Kidney (tissue), 14 donors: ENCODE measurements around the gene EEA1. TPM values are rescaled to one million over a fixed set of nuclear protein-coding genes. Genes with fewer than 3 reads are reported as not detected.

Experiments used
- DNase-seq, 5 donors: peaks; one replicate each; pipeline ENCODE4 v3.0.0-alpha.2; 2013 to 2020
- FAIRE-seq: peaks from 2 replicates; lab custom pipeline; 2012; peaks lifted over from hg19 to GRCh38; lab: Jason Lieb, UNC
- H3K27ac ChIP-seq, 2 donors: one replicate each; pipeline ENCODE4 v1.7.0; 2013; ENCODE audit warnings: low read depth in 2 of 2, low read length in 2 of 2, inconsistent platforms in 1 of 2
- H3K27me3 ChIP-seq: one replicate; pipeline ENCODE4 v1.7.1; 2013; ENCODE audit warnings: low read length, inconsistent platforms; ENCODE audit not compliant: control insufficient read depth, insufficient read depth
- H3K36me3 ChIP-seq, 3 donors: one replicate each; pipeline versions ENCODE4 v1.7.0 to v1.7.1; 2013; ENCODE audit warnings: low read length in 3 of 3, control low read depth in 1 of 3, inconsistent platforms in 1 of 3; ENCODE audit not compliant: insufficient read depth in 3 of 3, control insufficient read depth in 2 of 3
- H3K4me1 ChIP-seq, 3 donors: one replicate each; pipeline versions ENCODE4 v1.7.0 to v1.7.1; 2013; ENCODE audit warnings: low read length in 3 of 3, inconsistent platforms in 1 of 3, low read depth in 1 of 3; ENCODE audit not compliant: control insufficient read depth in 2 of 3, insufficient read depth in 2 of 3
- H3K4me3 ChIP-seq, 3 donors: one replicate each; pipeline versions ENCODE4 v1.7.0 to v1.8.1; 2013; ENCODE audit warnings: low read length in 3 of 3, control low read depth in 1 of 3, inconsistent platforms in 1 of 3
- H3K9ac ChIP-seq, 3 donors: one replicate each; pipeline versions ENCODE4 v1.7.0 to v1.7.1; 2013; ENCODE audit warnings: low read length in 3 of 3, control low read depth in 1 of 3, inconsistent platforms in 1 of 3
- H3K9me3 ChIP-seq, 3 donors: one replicate each; pipeline versions ENCODE4 v1.7.0 to v1.7.1; 2013; ENCODE audit warnings: low read length in 3 of 3, control low read depth in 1 of 3, inconsistent platforms in 1 of 3; ENCODE audit not compliant: control insufficient read depth in 2 of 3, insufficient read depth in 1 of 3
- intact Hi-C: fragments of 100-400 bp; cut with DNase I; formaldehyde crosslinking; loops from one replicate; pipeline ENCODE4 v1.11.1; 2022
- polyA plus RNA-seq: library from polyadenylated mRNA; stranded (reverse); fragments of 350-450 nt; fragmentation: Illumina TruSeq; extraction: RNeasy Lipid Tissue Mini Kit (QIAGEN cat#74804); gene quantifications from one replicate; pipeline ENCODE4 v1.2.3, GENCODE V29; 2014; ENCODE audit warnings: low read depth, low replicate concordance; ENCODE audit not compliant: insufficient read depth
- total RNA-seq: library from RNA; stranded (reverse); fragmentation: NEBNext Ultra II Directional; extraction: Animal tissue kit (Norgen Biotek cat#: 25700); gene quantifications from one replicate; pipeline ENCODE4 v1.2.1, GENCODE V29; 2021
- TF ChIP-seq, protein P1 (sequence below): IDR thresholded peaks from 3 replicates; pipeline ENCODE4 v1.5.1; 2012; ENCODE audit warnings: mild to moderate bottlenecking, moderate library complexity, borderline replicate concordance; ENCODE audit not compliant: insufficient read depth; ENCODE audit errors: extremely low read depth
- donor health status: control.
- donor health status: control.
- donor health status: control.
- donor health status: control.
- donor health status: control.
- donor health status: DM: yes; HTN: yes; CAD: no.
- donor health status: Normal renal cell carcinoma (clear cell type).

The EEA1 gene
- total and polyA plus RNA-seq, 2 donors from 2014 or later = 2.5 to 30.2 TPM

DNA sequence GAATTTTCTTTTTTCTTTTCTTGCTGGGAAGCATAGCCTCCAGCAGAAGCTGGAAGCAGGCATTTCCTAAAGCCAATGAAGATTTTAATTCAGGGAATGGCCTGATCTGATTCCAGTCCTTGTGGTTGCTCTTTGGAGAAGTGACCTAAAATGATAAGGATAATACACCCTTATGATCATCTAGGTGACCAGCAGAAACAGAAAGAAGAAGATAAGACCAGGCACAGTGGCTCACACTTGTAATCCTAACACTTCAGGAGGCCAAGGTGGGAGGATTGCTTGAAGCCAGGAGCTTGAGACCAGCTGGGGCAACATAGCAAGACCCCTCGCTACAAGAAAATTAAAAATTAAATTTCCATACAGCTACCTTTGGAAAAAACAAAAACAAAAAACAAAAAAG, 51.2 kb downstream of the EEA1 start:
- Histone ChIP-seq H3K4me3 (no peak overlapping the region), H3K9me3 (peaks cover 0 to 4% (median 0%) of the 10 kb centered on the region in 3 donors), H3K27ac (no peak overlapping the region), H3K4me1 (no peaks in the 10 kb centered on the region), H3K27me3 (no peaks in the 10 kb centered on the region), H3K9ac (no peak overlapping the region), H3K36me3 (peaks cover 2 to 4% (median 3%) of the 10 kb centered on the region in 3 donors)
- FAIRE-seq = no peak
- intact Hi-C loops = no loop called here
- no peak for DNase-seq
- TF ChIP-seq, protein P1, sequence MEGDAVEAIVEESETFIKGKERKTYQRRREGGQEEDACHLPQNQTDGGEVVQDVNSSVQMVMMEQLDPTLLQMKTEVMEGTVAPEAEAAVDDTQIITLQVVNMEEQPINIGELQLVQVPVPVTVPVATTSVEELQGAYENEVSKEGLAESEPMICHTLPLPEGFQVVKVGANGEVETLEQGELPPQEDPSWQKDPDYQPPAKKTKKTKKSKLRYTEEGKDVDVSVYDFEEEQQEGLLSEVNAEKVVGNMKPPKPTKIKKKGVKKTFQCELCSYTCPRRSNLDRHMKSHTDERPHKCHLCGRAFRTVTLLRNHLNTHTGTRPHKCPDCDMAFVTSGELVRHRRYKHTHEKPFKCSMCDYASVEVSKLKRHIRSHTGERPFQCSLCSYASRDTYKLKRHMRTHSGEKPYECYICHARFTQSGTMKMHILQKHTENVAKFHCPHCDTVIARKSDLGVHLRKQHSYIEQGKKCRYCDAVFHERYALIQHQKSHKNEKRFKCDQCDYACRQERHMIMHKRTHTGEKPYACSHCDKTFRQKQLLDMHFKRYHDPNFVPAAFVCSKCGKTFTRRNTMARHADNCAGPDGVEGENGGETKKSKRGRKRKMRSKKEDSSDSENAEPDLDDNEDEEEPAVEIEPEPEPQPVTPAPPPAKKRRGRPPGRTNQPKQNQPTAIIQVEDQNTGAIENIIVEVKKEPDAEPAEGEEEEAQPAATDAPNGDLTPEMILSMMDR = no peak

DNA sequence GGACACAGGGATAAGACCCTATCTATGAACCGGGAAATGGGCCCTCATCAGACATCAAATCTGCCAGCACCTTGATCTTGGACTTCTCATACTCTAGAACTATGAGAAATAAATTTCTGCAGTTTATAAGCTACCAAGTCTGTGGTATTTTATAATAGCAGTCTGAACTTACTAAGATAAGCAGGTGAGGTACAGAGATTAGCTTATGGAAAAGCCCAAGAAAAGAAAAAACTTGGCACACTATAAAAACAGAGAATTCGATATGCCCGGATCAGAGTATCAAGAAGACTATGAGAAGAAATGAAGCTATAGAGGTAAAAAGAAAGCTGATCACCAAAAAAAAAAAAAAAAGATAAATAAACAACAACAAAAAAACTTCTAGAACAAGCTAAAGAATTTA, 52.6 kb downstream of the EEA1 start:
- no peak for FAIRE-seq
- TF ChIP-seq, protein P1 = no peak
- intact Hi-C loops = no loop called here

DNA sequence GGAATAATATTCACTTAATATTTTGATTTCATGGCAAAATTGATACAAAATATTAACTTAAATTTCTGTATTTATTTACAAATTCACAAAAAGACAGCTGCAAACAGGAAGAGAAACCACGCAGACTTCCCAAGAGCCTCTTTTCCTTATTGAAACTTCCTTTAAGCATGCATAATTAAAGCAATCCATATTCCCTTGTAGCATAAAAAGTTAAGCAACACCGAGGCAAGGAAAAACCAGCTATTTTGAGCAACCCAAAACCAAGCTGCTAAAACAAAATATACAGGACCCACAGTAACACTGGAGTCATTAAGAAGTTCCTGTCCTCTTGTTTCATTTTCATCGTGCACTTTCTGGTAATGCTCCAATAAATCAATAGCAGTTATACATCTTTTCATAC, 58.0 kb downstream of the EEA1 start:
- Histone ChIP-seq H3K9ac (no peak overlapping the region), H3K9me3 (no peaks in the 10 kb centered on the region), H3K4me1 (no peaks in the 10 kb centered on the region), H3K4me3 (no peak overlapping the region), H3K27me3 (no peaks in the 10 kb centered on the region), H3K36me3 (no peaks in the 10 kb centered on the region), H3K27ac (no peak overlapping the region)
- TF ChIP-seq, protein P1 = no peak
- FAIRE-seq (no peak), DNase-seq (no peak)
- intact Hi-C loops = no loop called here

More for the DNA sequence above, 52.6 kb downstream of the EEA1 start:
- no peak overlapping the region for H3K4me3 ChIP-seq
- no peaks in the 10 kb centered on the region for H3K4me1 ChIP-seq
- peaks cover 2 to 4% (median 2%) of the 10 kb centered on the region in 3 donors for H3K36me3 ChIP-seq
- H3K27ac ChIP-seq = no peak overlapping the region
- H3K27me3 ChIP-seq = no peaks in the 10 kb centered on the region
- DNase-seq = no peak
- no peak overlapping the region for H3K9ac ChIP-seq
- H3K9me3 ChIP-seq = peaks cover 0 to 4% (median 0%) of the 10 kb centered on the region in 3 donors

DNA sequence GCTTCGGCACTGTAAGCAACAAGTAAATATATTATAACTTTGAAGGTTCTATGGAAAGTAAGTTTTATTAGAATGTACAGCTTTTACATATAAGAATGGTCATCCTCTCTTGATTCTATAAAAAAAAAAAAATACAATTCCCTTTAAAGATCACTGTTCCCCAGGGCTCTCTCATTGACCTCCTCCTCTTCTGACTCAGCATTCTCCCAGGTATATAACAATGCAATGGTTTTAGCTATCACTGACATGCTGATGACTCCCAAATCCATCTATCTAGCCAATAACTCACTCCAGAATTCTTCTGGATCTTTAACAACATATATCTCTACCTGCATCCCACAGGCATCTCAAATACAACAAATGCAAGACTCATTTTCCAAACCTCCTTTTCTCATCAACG, 62.7 kb downstream of the EEA1 start:
- TF ChIP-seq, protein P1 = no peak
- no peaks in the 10 kb centered on the region for H3K9me3 ChIP-seq
- peaks cover 0 to 3% (median 0%) of the 10 kb centered on the region in 3 donors for H3K36me3 ChIP-seq
- H3K4me3 ChIP-seq = no peak overlapping the region
- H3K4me1 ChIP-seq = no peaks in the 10 kb centered on the region
- no peak overlapping the region for H3K27ac ChIP-seq
- no peak overlapping the region for H3K9ac ChIP-seq
- FAIRE-seq = no peak
- no peak for DNase-seq
- no peaks in the 10 kb centered on the region for H3K27me3 ChIP-seq
- intact Hi-C loops = loop anchor here (10.0 kb wide), 1 partner anchor 48 kb away; no protein-coding TSS in a partner anchor
